Panc1 (cell line): Measurements from ENCODE around the gene AQP1.

Source experiments
- CTCF ChIP-seq: fragments of 450-650 bp; IDR thresholded peaks from 2 replicates; pipeline ENCODE4 v1.5.1; 2017; ENCODE audit warnings: mild to moderate bottlenecking
- POLR2AphosphoS5 ChIP-seq: IDR thresholded peaks from 2 replicates; pipeline ENCODE4 v1.6.1; 2012; ENCODE audit warnings: mild to moderate bottlenecking, low read depth, low read length, moderate library complexity
- TCF7L2 ChIP-seq: IDR thresholded peaks from 2 replicates; pipeline ENCODE4 v1.6.1; 2011; ENCODE audit warnings: mild to moderate bottlenecking, low read depth, low read length, inconsistent platforms

- no peak for TF ChIP-seq TCF7L2
- no peak for TF ChIP-seq POLR2AphosphoS5
- no peak for TF ChIP-seq CTCF
Measured at GRCh38 chr7:30910411-30911073, 1.1 kb upstream of the AQP1 start.
